ENCODE data around the gene SRRM4.
A peak's percentile ranks its signal among the peaks of the same experiment; 100 is the strongest.

Gene SRRM4

DNA sequence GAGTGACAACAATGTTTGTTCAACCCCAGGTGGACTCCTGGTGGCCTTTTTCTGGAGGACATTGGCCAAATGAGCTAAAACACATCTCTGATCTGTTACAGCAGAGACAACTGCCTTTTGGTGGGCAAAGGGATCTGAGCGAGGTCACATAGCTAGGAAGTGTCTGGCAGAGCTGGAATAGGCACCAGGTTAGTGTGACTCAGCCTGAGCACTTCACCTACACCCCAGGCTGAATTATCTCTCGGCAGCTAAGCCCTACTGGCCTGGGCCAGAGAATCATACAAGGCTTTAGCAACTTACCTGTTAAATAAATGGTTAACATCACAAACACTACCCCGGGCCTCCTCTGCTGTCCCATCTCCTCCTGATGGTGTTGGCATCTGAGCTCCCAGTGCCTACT is 147.2 kb downstream of the SRRM4 start:
- DNase-seq = no peak

DNA sequence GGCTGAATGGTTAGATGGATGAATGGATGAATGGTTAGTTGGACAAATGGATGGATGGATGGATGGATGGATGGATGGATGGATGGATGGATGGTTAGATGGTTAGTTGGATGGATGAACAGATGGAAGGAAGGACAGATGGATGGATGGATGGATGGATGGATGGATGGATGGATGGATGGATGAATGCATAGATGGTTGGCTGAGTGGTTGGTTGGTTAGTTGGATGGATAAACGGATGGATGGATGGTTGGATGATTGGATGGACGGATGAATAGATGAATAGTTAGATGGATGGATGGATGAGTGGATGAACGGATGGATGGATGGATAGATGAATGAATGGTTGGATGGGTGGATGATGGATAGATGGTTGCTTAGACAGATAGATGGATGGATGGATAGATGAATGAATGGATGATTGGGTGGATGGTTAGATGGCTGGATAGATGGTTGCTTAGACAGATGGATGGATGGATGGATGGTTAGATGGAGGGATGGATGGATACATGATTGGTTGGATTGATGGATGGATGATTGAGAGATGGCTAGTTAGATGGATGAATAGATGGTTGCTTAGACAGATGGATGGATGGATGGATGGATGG is 148.6 kb downstream of the SRRM4 start:
- DNase-seq = no peak

DNA sequence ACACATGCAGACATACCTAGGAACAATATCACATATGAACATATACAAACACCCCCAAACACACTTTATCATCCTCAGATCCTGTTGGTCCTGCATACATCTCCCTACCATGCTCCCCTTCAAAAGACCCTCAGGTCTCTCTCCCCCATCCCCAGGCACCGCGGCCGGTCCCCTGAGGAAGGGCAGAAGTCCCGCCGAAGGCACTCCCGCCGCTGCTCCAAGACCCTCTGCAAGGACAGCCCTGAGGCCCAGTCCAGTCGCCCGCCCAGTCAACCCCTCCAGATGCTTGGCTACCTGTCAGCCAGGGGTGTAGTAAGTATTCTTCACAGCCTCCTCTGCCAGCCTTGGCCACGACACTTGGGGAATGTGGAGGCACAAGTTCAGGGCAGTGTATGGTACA is 149.2 kb downstream of the SRRM4 start:
- no peak for DNase-seq

DNA sequence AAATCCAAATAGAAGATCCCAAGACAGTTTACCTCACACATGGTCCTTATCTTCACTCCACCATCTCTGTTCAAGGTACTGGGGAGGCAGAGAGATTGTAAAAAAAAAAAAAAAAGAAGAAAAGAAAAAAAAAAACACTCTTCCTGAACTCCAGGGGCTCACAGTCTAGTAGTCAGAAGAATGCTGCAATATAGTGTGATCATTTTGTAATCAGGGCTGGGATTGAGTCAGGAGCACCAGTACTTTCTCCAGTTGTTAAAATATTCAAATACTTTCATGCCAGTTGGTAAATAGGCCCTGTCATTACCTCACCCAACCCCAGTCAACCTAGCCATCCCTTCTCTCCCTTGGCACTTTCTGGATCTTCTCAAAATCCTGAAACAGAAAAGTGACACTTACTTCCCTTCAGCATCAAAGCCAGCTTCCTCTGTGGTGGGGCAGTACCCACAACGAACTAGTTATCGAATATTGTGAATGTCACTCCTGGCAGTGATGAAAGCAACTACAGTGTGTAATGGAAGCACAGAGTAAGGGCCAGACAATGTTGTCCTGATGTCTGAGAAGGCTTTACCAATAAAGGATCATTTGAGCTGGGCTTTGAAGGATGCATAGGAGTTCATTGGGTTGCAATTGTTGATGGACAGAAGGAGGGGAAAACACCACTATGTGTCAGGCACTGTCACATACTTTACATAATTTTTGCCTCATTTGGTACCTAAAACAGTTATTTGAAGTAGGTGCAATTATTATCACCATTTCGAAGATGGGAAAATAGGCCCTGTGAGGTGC is 153.1 kb downstream of the SRRM4 start:
- no peak for DNase-seq

DNA sequence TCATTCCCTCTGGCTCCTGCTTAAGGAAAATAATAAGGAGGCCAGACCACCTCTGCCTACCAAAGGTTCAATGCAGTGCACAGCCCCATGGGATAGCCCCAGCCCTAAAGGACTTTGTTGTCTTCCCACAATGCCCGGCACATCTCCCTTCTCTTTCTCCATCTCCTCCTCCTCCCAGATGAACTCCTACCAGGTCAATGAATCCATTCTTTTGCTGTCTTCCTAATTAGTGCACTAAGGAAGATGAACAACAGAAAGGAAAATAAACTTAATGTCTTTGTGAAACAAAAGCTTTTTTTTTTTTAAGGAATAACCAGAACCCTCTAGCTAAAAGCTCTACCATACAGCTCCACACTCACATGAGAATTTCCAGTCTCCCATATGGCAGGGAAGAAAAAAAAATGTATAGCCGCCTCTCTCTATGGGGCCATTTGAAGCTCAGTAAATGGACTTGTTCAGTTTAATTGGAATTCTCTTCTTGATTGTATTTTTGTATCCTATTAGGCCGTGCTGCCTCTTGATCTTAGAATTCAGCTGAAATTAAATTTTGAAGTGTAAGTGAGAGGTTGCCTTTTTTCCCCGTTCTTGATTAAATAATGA is 155.6 kb downstream of the SRRM4 start:
- no peak for DNase-seq

DNA sequence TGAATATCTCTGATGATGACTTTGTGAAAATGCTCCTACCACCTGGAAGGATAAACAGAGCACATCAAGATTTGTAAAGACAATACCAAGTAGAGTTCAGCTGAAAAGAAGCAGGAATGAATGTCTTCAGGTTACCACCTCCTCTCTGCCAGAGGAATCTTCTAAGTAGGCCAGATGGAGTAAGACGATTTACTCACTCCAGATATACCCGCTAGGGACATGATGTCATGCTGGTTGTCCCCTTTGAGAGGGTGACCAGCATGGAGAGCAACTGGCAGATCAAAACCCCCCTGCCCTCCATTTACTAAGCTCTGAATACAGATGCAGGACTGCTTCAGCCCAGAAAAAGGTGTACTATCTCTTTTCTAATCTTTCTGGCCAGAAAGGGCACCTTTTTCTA is 158.1 kb downstream of the SRRM4 start:
- DNase-seq = no peak

DNA sequence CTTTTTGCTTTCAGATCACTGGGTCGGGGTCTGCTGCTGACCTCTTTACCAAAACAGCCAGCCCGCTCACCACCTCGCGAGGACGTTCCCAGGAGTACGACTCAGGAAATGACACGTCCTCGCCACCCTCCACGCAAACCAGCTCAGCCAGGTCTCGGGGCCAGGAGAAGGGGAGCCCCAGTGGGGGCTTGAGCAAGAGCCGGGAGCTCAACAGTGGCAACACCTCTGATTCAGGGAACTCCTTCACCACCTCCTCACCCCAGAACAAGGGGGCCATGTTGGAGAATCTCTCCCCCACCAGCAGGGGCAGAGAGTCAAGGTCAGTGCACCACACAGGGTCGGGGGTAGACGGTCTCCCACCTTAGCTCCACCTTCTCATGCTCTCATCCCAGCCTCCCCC is 164.0 kb downstream of the SRRM4 start:
- DNase-seq = no peak

DNA sequence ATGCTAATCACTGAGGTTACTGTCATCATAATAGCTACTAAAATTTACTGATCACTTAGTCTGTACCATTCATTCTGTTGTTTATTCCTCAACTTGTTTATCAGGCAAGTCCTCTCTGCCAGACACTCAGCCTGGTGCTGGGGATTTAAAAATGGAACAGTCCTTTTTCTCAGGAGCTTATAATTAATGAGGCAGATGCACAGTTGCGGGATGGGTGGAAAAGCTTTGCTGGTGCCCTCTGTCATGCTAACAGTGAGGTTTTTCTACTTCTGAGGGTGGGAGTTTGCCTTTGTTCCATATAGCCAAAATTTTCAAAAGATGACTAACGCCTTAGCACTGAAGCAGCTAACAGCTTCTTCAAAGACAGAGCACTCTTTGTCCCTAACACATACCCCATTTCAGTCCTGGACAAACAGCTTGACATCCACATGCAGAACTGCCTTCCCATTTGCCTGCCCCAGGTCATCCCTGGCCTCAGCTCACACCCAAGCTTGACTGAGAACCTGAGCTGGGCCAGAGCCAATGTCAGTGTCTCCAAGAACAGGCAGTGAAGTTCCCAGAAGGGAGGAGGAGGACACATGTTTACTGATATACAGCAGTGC is 166.6 kb downstream of the SRRM4 start:
- no peak for DNase-seq

DNA sequence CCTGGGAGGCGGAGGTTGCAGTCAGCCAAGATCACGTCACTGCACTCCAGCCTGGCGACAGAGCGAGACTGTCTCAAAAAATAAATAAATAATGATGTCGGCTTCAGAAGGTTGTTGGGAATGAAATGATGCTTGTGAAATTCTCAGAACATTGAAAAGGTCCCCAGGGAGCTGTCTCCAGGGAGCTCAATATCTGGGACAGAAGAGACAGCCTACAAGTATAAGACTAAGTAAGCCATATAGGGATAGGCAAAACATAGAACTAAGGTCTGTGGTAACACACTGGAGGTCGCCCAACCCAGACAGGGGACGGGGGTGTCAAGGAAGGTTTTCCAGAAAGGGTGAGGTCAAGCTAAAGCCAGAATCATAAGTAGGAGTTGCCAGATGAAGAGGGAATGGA is 167.9 kb downstream of the SRRM4 start:
- DNase-seq = no peak

DNA sequence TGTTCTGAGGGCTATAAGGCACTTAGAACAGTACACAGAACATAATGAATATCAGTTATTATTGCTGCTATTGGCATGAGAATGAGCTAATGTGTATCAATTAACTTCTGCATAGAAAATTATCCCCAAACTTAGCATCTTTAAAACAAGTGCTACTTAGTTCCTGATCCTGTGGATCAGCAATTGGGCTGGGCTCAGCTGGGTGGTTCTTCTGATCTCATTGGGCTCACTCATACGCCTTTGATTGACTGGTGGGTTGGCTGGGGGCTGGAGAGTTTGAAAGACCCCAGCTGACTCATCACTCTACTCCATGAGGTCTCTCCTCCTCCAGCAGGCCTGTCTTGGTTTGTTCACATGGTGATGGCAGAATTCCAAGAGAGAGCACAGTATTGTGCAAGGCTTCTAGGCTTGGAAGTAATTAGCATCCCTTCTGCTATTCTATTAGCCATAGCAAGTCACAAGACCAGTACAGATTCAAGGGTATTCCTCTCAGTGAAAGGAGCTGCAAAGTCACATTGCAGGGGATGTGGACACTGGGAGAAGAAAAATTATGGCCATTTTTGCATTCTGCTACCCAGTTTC is 170.2 kb downstream of the SRRM4 start:
- no peak for DNase-seq

DNA sequence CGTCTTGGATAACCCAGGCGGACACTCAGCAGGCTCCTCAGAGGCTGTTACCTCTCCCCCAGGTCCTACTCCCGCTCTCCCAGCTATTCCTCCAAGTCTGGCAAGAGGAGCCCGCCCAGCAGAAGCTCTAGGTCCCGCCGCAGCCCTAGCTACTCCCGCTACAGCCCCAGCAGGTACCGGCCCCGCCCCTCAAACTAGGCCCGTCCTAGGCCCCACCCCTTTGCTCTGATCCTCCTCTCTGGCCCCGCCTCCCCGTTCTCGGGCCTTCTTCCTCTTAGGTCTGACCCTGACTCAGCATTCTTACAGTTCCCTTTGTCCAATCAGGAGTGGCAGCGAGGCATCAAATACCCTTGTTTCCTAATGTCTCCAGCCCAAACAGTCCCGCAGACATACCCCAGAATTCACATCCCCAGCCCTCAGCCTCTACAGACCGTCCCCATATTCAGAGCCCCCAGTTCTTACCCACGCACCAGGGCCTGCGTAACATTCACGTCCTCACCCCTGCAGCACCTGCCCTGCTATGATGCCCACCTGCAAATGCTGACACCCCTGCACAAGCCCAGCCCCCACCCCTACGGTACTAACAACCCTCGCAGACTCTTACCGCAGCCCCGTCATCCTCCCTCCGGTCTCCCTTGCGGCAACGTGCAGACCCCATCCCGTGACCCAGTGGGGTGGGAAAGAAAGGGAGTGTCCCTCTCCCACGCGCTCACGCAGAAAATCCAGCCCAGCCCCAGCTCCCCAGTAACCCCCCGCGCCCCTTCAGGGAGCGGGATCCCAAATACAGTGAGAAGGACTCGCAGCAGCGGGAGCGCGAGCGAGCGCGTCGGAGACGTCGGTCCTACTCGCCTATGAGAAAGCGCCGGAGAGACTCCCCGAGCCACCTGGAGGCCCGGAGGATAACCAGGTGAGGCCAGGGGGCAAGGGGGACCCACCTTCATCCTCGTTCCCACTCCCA is 172.4 kb downstream of the SRRM4 start:
- DNase-seq = no peak

DNA sequence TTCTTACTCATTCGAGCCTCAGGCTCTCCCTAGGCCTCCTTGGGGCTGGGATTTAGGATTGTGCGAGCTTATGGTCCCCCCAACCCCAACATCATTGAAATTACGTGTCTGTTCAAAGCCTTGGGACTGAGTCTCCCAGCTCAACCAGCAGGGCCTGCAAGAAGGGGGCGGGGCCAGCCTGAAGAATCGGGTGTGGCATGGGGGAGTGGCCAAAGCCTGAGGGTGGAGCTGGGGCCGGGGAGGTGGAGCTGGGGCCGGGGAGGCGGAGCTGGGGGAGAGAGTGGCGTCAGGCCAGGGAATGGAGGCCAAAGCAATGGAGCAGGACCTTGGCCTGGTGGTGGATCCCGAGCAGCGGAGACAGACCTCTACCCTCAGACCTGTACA is 173.1 kb downstream of the SRRM4 start:
- DNase-seq = no peak

DNA sequence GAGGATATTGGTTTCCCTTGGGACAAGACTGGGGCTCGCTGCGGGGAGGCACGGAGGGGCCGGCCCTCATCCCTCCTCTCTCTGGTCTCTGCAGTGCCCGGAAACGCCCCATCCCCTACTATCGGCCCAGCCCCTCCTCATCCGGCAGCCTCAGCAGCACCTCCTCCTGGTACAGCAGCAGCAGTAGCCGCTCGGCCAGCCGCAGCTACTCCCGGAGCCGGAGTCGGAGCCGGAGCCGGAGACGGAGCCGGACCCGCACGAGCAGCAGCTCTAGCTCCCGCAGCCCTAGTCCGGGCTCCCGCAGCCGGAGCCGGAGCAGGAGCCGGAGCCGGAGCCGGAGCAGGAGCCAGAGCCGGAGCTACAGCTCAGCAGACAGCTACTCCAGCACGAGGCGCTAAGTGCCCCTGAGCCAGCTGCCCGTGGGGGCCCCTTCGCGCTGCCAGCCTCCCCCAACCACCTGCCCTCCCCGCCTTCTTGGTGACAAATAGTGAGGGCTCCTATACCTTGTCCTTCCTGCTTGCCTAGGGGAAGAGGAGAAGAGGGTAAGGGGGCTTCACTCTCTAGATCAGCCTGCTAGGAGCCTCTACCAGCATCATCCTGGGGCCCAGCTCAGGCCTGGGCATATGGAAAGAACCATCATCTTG is 175.2 kb downstream of the SRRM4 start:
- no peak for DNase-seq

DNA sequence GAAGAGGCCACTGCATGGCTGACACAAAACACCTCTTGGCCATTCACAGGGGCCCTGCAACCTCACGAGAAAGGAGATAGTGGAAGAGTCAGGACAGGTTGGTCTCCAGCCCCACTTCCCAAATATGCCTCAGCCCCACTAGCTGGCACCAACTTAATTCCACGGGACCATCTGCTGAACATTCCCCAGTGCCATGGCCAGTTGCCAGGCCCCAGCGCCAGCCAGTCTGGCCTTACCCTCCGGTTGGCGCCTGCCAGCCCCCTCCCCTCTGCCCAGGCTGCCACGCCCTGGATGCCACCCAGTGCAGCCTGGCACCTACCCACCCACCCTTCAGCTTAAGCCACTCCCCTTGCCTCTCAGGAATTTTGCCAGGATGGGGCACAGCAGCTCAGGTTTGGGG is 176.2 kb downstream of the SRRM4 start:
- peak; percentile 47 for DNase-seq

DNA sequence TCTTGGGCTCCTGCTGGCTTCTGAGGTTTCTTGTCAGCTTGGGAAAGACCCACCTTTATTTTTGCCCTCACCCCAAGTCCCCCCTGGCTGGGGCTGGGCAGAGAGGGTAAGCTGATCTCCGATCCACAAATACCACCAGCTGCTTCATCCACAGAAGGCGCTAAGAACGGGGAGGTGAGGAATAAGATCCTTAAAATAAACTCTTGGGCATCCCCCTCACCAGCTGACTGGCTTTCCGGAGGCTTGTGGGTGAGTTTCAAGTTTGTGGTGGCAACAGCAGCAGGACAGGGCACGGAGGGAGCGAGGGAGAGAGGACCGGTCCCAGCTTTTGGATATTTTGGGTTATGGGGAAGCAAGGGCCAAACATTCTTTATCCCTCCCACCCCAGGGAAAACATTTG is 176.6 kb downstream of the SRRM4 start:
- DNase-seq = peak; percentile 35

DNA sequence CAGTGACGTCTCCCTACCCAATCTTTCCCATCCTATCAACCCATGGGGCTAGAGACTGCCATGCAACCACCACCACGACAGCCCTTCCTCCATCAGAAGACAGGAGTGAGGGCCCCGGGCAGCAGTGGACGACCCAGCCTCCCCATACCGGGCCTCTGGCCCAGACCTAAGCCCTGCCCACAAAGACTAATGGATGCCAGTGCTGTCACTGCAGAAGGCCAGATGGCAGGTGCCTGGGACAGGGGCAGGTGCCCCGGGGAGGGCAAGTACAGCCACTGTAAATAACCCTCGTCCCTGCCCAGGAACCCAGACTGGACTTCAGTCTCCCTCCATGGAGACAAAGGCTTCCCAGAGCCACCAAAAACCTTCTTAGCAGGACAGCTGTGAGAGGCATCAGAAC is 177.1 kb downstream of the SRRM4 start:
- peak; percentile 51 for DNase-seq

DNA sequence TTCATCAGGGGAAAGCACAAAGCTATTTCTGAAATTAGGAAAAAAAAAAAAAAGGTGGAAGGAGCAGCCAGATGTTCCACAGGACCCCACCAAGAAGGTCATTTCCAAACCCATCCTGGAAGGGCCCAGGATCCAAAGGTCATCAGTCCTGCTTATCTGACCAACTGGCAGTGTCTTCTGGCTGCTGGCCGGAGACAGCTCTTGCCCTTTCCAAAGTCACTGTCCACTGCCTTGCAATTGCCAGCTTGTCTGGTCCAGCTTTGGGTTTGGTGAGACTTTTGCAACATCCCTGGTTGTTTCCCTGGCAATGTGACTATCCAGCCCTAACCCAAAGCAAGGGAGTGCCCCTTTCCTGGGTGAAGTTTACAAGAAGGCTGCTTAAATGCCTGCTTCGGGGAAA is 178.5 kb downstream of the SRRM4 start:
- no peak for DNase-seq

DNA sequence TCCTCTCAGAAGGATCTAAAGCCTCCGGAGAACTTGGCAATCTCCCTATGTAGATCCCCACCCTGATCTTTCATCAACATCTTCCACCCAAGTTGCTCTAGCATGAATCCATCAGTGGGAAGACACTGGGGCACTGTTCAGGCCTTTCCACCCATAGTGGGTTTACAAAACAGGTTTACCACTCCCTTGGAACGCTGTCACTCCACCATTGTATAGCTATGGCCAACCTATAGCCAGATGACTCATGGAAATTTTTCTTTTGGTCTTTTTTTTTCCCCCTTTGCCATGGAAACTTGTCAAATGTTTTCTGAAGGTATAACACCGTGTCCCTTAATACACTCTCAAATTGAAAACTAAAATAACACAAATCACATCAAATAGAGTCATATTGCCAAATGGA is 186.6 kb downstream of the SRRM4 start:
- DNase-seq = no peak

DNA sequence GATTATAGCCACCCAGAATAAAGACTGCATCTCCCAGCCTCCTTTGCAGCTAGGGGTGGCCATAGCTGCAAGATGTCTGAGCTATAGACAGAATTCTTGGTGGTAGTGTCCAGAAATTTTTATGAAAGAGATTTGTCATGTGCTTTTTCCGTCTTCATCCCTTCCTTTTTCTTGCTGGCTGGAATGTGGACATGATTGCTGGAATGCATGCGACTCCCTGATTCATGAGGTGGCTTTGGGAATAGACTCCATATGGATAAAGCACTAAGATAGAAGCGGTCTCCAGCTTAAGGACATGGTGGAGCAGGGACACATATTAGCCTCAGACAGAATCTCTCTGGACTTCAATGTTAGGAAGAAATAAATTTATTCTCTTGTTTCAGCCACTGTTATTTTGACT is 187.4 kb downstream of the SRRM4 start:
- DNase-seq = no peak

DNA sequence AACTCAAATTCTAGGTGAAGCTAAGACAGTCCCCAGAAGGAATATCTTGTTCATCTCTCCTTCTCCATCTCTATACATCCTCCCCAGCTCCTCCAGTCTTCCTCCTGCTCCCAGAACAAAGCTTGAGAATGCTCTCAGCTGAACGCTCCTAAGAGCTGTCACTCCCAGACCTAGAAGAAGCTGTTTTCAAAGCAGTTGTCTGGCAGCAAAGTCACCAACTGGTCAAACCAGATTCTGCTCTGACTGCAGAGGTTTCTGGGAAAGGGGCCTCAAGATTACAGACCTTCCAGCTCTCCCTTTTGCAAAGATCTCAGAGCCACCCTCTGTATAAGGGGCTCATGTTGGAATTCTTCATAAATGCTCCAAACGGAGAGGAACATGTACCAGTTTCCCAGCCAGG is 187.8 kb downstream of the SRRM4 start:
- DNase-seq = no peak

DNA sequence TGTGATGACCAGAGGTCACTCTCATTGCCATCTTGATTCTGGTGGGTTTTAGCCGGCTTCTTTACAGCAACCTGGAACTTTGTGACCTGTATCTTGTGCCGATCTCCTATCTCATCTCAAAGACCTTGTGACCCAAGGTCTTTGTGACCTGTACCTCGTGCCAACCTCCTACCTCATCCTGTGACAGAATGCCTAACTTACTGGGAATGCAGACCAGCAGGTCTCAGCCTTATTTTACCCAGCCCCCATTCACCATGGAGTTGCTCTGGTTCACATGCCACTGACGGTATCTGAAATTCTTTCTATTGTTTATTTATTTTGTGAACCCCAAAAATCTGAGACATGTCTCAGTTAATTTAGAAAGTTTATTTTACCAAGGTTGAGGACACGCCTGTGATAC is 189.9 kb downstream of the SRRM4 start:
- no peak for DNase-seq

Measured in right hindlimb (tissue), 1 donor.